GM18526 (cell line): ENCODE data around the gene CSF1.

Experiments used
- POLR2A ChIP-seq: IDR thresholded peaks from 3 replicates; pipeline ENCODE4 v1.6.1; 2011; ENCODE audit not compliant: insufficient read length; ENCODE audit errors: extremely low read depth

Gene CSF1

GRCh38 chr1:109931911-109932636, 21.4 kb downstream of the CSF1 start:
- TF ChIP-seq POLR2A = no peak

GRCh38 chr1:109932679-109933078, 22.0 kb downstream of the CSF1 start:
- TF ChIP-seq POLR2A = no peak

GRCh38 chr1:109933856-109934711, 23.4 kb downstream of the CSF1 start:
- TF ChIP-seq POLR2A = no peak

GRCh38 chr1:109935451-109935900, 24.8 kb downstream of the CSF1 start:
- TF ChIP-seq POLR2A = no peak

GRCh38 chr1:109937738-109938137, 27.1 kb downstream of the CSF1 start:
- no peak for TF ChIP-seq POLR2A

- no peak for TF ChIP-seq POLR2A
These were observed 27.9 kb downstream of the CSF1 start for GRCh38 chr1:109938556-109938955.

- TF ChIP-seq POLR2A = no peak
These were observed 31.8 kb downstream of the CSF1 start for GRCh38 chr1:109942434-109942833.

- no peak for TF ChIP-seq POLR2A
These were observed 33.9 kb downstream of the CSF1 start for GRCh38 chr1:109944541-109944940.

GRCh38 chr1:109946511-109946910, 35.9 kb downstream of the CSF1 start:
- TF ChIP-seq POLR2A = no peak

GRCh38 chr1:109947582-109948284, 37.1 kb downstream of the CSF1 start:
- no peak for TF ChIP-seq POLR2A

- TF ChIP-seq POLR2A = no peak
These were observed 37.6 kb downstream of the CSF1 start for GRCh38 chr1:109948285-109948630.

GRCh38 chr1:109950038-109950437, 39.4 kb downstream of the CSF1 start:
- TF ChIP-seq POLR2A = no peak

- no peak for TF ChIP-seq POLR2A
These were observed 39.9 kb downstream of the CSF1 start for GRCh38 chr1:109950509-109950908.

- no peak for TF ChIP-seq POLR2A
These were observed 43.4 kb downstream of the CSF1 start for GRCh38 chr1:109954041-109954512.

- TF ChIP-seq POLR2A = no peak
These were observed 49.0 kb downstream of the CSF1 start for GRCh38 chr1:109959632-109959973.

- TF ChIP-seq POLR2A = no peak
These were observed 49.5 kb downstream of the CSF1 start for GRCh38 chr1:109959974-109960744.

- TF ChIP-seq POLR2A = no peak
These were observed 50.1 kb downstream of the CSF1 start for GRCh38 chr1:109960745-109961094.
